ENCODE results near the gene SYNPO.

SYNPO gene

GRCh38 chr5:150694612-150695011 lies 54.2 kb downstream of the SYNPO start:
- DNase-seq (ENCODE audit: low read depth) = no peak

GRCh38 chr5:150700246-150700593 lies 59.8 kb downstream of the SYNPO start:
- DNase-seq (ENCODE audit: low read depth) = no peak

GRCh38 chr5:150700594-150701377 lies 60.3 kb downstream of the SYNPO start, which contains the start of gene RBM22:
TSS of gene RBM22 (minus strand) at chr5:150701062. CDS start at chr5:150700985, 77 bp downstream.
- DNase-seq (ENCODE audit: low read depth) = peak; percentile 62

GRCh38 chr5:150703762-150704161 lies 63.3 kb downstream of the SYNPO start:
- DNase-seq (ENCODE audit: low read depth) = no peak

DNA sequence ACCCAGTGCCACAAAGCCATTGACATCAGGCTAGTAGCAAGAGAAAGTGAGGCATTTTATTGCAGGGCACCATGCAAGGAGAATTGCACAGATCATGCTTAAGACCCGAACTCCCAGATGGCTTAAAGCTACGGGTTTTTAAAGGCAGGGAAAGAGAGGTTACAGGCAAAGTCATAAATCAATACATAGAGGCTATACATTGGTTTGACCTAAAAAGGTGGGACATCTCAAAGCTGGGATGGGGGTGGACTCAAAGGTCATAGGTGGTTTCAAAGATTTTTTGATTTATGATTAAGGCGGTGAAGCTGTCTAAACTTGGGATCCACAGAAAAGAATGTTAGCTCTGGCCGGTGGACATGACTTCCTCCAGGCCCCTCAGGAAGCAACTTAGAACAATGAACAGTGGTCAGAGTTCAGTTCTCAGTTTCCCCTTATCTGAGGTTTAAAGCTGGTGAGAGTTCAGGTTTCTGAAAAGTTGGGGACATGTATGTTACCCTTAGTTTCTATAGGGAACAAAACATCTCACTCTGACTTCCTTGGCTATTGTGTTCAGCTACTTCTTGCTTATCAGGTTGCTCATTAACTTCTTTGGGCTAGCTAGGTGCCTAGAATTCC lies 66.4 kb downstream of the SYNPO start:
- no peak for DNase-seq (ENCODE audit: low read depth)
